HuH-7 (cell line): Measurements from ENCODE around the gene PDLIM1.

Experiments used
- DNase-seq: peaks from one replicate; pipeline ENCODE4 v3.0.0; 2011; ENCODE audit warnings: low spot score

The PDLIM1 gene

DNA sequence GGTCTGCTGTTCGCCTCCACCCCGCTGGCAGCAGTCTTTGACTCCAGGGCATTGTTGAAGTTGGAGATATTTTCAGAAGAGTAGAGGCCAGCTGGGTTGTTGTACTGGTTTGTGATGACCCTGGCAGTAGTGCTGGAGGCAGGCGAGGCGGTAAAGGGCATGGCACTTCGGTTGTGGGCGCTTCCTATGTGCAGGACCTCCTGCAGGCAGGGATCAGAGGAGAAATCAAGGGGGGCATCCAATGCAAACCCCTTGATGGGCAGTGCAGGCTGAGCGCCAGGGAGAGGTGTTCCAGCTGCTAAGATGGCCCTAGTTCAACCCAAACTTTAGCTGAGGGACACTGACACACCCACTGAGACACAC lies 27.0 kb downstream of the PDLIM1 start:
- DNase-seq, result no peak

DNA sequence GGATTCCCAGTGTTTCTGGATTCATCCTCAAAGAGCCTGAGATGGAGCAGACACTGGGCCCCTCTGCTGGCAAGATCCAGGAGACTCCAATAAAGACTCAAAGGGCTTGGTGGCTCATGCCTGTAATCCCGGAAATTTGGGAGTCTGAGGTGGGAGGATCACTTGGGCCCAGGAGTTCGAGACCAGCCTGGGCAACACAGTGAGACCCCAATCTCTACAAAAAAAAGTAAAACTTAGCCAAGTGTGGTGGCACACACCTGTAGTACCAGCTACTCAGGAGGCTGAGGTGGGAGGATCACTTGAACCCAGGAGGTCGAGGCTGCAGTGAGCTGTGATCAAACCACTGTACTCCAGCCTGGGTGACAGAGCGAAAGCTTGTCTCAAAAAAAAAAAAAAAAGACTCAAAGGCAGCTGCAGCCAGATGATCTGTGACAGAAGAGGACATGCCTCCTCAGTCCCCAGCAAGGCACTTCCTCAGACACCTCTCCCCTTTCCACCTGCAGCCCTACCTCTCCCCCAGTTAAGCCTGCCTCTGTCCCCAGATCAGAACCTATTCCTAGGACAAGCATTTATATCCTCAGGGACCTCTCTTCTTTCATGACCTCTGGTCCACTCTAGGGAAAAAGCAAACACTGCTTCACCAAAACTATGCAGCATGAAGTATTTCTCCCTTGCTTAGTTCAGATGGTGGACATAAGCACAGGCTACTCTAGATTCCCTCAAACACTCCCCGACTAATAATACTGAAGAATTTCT lies 27.9 kb downstream of the PDLIM1 start:
- no peak for DNase-seq

DNA sequence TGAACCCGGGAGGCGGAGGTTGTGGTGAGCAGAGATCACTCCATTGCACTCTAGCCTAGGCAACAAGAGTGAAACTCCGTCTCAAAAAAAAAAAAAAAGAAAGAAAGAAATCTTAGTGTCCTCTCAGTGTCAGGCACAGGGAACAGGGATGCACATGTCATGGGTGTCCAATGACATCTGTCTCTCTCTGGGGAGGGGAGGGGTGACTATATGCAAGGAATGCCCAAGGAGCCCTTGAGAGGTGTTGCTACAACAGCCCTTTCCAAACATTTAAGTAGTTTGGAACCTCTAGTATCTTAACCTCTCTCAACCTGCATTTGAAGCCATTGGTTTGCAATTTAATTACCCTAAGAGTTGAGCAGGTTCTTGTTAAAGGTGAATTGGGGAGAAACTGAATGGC lies 28.9 kb downstream of the PDLIM1 start:
- DNase-seq, result no peak

DNA sequence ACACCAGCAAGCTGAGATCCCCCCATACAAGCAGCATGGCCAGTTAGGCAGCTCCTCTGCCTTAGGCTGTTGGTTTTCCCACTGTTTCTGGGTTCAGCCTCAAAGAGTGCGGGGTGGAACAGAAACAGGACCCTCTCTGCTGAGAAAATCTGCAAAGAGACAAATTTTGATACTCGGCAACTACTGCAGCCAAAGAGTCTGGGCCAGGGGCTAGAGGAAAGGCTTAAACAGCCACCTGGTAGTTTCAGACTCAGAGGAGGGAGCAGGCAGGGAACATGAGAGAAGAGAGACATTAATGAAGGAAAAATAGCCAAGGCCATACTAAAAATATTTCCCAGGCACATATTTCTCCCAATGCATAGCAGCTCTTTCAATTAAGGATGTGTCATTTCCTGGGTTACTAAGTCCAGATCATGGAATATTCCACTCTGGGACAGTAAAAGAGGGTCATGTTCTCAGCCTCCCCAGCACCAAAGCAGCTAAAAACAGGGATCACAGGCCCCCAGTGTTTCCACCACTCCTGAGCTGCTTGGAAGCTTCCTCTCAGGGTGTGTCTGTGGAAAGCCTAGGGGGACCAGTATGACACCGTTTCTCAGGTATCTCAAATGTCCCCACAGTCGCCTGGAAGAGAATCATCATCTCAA lies 29.8 kb downstream of the PDLIM1 start:
- DNase-seq, result no peak

DNA sequence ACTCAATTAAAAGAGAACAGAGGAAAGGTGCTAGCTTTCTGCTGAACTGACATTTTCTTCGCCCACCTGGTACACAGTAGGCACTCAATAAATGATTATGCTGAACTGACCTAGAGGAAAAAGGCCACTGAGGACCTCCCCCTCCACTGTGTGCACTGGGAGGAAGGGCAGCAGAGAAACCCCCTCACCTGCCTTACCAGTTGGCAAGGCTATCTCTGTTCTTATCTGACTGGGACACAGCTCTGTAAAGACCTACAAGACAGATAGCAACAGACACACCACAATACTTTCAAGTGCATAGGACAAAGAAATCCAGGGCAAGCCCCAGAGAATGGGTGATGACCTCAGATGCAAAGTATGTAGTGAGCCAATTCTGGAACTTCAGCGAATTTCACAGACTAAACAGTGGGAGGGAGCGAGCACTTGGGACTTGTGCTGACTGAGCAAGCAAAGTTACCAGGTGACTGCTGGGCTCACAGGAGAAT lies 30.4 kb downstream of the PDLIM1 start:
- peak; percentile 46 for DNase-seq

- DNase-seq, result no peak
Measured at GRCh38 chr10:95257849-95258248, 33.0 kb downstream of the PDLIM1 start.

- no peak for DNase-seq
Measured at GRCh38 chr10:95256268-95256667, 34.5 kb downstream of the PDLIM1 start.

DNA sequence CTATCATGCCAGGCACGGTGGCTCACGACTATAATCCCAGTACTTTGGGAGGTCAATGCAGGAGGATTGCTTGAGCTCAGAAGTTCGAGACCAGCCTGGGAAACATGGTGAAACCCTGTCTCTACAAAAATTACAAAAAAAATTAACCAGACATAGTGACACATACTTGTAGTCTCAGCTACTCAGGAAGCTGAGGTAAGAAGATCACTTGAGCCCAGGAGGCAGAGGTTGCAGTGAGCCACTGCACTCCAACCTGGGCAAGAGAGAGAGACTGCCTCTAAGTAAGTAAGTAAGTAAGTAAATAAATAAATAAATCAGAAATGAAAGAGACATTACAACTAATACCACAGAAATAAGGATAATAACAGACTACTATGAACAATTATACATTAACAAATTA lies 36.2 kb downstream of the PDLIM1 start:
- no peak for DNase-seq

DNA sequence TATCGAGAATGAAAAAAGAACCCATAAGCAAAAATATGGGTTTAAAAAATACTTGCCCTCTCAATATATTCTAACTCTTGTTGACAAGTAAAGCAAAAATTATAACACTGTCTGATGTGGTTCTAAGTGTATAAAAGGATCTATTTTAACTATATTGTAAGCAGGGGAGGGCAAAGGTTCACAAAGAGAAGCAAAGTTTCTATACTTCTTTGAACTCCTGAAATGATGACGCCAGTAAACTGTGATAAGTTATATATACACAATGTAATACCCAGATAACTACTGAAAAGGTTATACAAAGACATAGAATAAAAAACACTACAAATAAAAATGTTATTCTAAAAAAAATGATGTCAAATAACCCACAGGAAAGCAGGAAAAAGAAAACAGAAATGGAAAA lies 37.1 kb downstream of the PDLIM1 start:
- DNase-seq, result no peak

DNA sequence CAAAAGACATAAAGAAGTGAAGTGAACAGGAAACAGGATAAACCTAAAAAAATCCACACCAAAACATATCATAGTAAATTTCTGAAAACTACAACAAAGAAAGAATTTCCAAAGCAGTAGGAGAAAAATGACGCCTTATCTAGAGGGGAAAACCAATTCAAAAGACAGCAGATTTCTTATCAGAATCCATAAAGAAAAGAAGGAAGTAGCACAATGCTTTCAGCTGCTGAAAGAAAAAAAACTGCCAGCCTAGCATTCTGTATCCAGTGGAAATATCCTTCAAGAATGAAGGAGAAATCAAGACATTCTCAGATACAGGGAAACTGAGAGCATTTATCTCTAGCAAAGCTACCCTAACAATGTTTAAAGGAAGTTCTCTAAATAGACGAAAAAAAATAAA lies 37.8 kb downstream of the PDLIM1 start:
- no peak for DNase-seq

- no peak for DNase-seq
Measured at GRCh38 chr10:95250856-95251255, 39.9 kb downstream of the PDLIM1 start.

GRCh38 chr10:95249467-95249866 lies 41.3 kb downstream of the PDLIM1 start:
- DNase-seq, result no peak

DNA sequence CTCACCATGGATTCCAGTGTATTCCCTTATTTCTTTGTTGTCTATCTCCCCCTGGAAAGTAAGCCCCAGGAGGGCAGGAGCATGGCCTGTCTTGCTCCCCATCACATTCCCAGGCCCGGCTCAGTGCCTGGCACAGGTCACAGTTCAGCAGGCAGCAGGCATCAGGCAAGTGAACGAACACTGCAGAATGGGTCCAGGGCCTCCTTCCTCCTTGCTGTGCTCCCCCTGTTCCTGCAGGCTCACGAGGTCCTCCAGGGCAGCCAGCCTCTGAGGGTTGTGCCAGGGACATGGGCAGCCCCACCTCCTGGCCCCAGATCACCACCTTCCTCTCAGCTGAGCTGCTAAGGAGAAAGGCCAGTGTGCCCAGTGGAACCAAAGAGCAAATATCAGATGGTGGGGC lies 41.8 kb downstream of the PDLIM1 start:
- DNase-seq, result no peak

DNA sequence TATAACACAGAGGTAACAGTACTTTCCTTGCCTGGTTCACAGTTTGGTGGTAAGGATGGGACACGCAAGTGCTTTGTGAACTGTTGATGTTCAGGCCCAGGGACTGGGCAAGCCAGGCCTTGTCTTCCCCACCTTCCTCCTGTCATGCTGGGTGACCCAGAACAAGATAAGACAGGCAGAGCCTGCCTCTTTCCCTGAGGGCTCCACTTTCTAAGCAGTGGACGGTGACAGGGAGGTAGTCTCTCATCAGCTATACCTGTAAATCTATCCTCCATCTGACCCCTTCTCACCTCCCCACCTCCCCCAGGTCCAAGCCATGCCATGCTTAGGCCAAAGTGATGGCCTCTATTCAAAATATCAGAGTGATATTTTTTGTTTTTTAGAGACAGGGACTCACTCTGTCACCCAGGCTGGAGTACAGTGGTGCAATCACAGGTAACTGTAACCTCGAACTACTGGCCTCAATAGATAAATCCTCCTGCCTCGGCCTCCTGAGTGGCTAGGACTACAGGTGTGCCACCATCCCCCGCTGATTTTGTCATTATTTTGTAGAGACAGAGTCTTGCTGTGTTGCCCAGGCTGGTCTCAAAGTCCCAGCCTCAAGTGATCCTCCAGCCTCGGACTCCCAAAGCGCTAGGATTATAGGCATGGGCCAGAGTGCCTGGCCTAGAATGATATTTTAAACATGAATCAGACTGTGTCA lies 42.8 kb downstream of the PDLIM1 start:
- DNase-seq, result no peak

- no peak for DNase-seq
Measured at GRCh38 chr10:95247200-95247880, 43.5 kb downstream of the PDLIM1 start.

- peak; percentile 59 for DNase-seq
Measured at GRCh38 chr10:95246582-95247051, 44.2 kb downstream of the PDLIM1 start.

DNA sequence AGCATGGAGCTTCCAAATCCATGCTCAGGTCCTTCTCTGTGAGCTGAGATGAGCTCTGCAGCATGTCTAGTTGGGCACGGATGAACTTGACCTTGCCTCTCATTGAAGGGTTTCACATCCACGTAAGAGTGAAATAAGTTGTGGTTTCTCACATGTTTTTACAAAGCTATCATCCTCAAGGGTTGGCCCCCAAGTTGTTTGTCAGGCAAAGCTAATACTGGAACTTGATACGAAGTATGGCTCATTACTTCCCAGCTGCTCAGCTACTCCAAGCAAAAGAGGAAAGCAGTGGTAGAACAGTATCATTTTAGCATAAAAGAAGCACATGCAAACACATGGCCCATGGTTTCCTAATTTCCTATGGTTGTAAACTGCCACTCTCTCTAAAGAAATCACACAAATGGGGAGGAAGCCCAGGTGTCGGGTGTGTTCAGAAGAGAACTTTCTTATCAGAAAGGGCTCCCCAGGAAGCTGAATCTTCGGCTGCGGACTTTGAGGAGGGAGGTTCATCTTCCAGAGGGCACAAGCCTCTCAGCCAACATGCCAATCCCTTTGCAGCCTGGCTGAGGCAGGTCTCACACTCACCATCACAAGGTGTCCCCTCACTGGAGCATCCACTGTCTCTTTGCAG lies 45.3 kb downstream of the PDLIM1 start:
- DNase-seq, result no peak

- no peak for DNase-seq
Measured at GRCh38 chr10:95244152-95244551, 46.7 kb downstream of the PDLIM1 start.

- DNase-seq, result no peak
Measured at GRCh38 chr10:95243318-95243617, 47.5 kb downstream of the PDLIM1 start.

DNA sequence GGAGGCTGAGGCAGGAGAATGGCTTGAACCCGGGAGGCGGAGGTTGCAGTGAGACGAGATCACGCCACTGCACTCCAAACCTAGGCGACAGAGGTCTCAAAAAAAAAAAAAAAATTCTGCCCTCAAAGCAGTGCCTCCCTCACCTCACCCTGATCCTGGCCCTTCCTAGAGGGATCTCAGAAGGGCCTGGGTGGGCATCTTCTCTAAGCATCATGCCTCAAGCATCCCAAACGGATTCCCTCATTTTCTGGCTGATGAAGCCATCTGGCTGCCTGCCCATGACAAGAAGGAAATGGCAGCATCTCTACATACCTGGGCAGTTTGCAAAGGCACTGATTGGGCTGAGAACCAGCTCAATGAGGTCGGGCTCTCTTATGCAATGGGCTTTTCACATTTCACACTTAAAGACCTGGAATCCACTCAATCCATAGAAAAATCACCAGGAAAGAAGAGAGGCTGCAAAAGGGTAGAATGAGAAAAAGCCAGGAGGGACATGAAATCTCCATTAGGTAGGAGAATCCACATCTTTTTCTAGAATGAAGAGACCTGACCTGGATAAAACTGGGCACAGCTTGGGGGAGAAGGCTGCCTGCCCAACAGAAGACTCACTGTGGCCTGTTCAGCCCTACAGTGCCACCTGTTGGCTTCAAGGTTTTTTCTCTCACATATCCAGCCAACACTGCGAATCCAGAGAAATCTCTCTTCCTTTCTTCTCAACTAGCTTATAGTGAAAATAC lies 48.1 kb downstream of the PDLIM1 start:
- DNase-seq, result peak; percentile 53

- no peak for DNase-seq
Measured at GRCh38 chr10:95241533-95241932, 49.3 kb downstream of the PDLIM1 start.

DNA sequence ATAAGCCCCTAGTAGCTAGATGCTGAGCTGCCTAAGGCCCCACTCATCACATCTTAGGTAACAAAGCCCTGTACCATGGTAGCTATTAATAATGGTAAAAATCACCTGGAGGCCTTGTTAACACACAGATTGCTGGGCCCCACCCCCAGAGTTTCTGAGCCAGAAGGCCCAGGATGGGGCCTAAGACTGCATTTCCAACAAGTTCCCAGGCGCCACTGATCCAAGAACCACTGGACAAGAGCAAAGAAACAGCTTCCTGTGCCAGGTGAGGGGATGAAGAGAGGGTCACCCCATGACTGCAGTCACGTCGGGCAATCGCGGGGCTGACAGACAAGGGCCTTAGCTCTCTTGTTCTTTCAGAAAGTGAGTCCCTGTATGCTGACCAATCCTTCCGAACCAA lies 50.0 kb downstream of the PDLIM1 start:
- no peak for DNase-seq
